Cardiac fibroblast (primary cell): ENCODE measurements around the gene TACSTD2.
"Not testable (repeated sequence)": the region's sequence is repeated elsewhere in the genome, so short reads cannot be mapped to it uniquely, and the experiment has no call there.

Source experiments
- DNase-seq, 2 donors: peaks; one replicate each; pipeline versions ENCODE4 v3.0.0 to v3.0.0-alpha.2; 2010; ENCODE audit warnings: low read depth in 2 of 2
- H3K4me3 ChIP-seq, 2 donors: replicated peaks in 1 of 2; 1 replicate in 1 of 2; 2 replicates in 1 of 2; pipeline ENCODE4 v1.5.1; 2011; ENCODE audit warnings: low read depth in 2 of 2, low read length in 2 of 2, mild to moderate bottlenecking in 2 of 2, moderate library complexity in 1 of 2
- TF ChIP-seq, protein P1 (sequence below): IDR thresholded peaks from one replicate; pipeline ENCODE4 v1.5.1; 2011; ENCODE audit warnings: low read depth, mild to moderate bottlenecking, low read length, inconsistent platforms

The TACSTD2 gene

DNA sequence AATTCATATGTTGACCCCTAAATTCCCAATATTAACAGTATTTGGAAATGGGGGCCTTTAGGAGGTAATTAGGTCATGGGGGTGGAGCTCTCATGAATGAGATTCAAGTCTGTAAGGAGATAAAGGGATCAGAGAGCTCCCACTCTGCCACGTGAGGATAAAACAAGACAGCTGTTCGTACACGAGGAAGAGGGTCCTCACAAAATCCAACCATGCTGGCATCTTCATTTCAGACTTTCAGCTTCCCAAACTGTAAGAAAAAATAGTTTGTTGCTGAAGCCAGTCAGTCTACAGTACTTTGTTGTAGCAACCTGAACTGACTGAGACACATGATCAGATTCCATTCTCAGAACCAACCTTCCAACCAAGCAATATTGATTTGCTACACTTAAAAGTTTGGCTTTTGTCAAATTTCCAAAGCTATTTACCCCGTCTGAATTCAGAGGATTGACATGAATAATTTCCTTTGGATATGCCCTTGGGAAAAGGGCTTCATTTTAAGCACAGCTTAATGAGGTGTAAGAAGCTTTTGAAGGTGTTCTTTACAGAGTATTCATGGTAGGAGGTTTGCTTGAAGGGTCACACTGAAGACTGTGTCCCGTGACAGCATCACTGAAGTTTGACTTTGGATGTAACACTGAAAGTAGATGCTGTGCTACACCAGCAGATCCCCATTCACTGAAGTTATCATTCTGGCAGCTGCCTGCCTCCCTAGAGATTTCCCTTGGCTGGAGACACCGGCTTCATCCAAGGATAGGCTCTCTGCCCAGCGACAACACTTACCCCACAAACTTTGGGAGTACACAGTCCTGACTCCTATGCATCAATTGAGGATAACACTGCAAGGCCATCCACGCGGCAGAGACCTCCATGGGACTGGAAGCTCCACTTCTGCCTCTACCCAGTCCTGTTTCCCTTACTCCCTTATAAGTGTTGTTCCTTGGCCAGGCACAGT is 25.6 kb downstream of the TACSTD2 start:
- H3K4me3 ChIP-seq, result no peak overlapping the region
- TF ChIP-seq, protein P1, sequence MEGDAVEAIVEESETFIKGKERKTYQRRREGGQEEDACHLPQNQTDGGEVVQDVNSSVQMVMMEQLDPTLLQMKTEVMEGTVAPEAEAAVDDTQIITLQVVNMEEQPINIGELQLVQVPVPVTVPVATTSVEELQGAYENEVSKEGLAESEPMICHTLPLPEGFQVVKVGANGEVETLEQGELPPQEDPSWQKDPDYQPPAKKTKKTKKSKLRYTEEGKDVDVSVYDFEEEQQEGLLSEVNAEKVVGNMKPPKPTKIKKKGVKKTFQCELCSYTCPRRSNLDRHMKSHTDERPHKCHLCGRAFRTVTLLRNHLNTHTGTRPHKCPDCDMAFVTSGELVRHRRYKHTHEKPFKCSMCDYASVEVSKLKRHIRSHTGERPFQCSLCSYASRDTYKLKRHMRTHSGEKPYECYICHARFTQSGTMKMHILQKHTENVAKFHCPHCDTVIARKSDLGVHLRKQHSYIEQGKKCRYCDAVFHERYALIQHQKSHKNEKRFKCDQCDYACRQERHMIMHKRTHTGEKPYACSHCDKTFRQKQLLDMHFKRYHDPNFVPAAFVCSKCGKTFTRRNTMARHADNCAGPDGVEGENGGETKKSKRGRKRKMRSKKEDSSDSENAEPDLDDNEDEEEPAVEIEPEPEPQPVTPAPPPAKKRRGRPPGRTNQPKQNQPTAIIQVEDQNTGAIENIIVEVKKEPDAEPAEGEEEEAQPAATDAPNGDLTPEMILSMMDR, result no peak
- DNase-seq, result no peak

DNA sequence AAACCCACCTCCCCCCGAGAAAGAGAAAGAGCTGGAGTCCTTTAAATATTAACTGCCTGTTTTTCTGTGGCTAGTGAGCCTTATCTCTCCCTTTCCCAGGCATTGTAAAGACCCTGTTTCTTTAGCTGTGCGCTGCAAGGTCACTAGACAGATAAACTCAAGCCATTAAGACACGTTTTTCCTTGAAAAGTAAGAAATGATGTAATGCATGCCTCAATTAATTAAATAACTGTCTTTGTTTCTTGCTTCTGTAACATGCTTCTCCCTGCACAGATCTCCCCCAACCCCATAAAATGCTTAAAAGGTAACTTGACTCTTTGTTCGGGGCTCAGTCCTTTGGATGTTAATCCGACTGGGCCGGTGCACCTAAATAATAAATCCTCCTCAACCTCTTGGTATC is 27.8 kb downstream of the TACSTD2 start:
- not testable (repeated sequence) for DNase-seq, H3K4me3 ChIP-seq

DNA sequence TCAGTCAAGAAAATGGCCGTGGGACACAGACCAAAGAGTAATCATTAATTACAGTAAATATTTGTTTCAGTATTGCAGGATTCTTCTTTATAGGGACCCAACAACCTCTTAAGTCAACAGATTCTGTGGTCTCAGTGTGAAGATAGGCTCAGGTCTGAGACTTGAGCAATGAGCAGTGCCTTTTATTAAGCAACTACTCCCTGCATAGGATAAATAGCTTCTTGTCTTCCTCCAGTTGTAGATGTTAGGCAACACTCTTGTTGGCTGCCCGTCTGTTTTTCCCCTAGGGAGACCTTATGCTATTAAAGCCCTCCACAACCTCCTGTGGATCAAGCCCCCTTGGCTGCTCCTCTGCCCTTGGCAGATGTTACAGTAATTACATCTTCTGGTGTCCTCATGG is 28.7 kb downstream of the TACSTD2 start:
- no peak overlapping the region for H3K4me3 ChIP-seq
- TF ChIP-seq, protein P1, result no peak
- peak; percentile 11 to 41 for DNase-seq

DNA sequence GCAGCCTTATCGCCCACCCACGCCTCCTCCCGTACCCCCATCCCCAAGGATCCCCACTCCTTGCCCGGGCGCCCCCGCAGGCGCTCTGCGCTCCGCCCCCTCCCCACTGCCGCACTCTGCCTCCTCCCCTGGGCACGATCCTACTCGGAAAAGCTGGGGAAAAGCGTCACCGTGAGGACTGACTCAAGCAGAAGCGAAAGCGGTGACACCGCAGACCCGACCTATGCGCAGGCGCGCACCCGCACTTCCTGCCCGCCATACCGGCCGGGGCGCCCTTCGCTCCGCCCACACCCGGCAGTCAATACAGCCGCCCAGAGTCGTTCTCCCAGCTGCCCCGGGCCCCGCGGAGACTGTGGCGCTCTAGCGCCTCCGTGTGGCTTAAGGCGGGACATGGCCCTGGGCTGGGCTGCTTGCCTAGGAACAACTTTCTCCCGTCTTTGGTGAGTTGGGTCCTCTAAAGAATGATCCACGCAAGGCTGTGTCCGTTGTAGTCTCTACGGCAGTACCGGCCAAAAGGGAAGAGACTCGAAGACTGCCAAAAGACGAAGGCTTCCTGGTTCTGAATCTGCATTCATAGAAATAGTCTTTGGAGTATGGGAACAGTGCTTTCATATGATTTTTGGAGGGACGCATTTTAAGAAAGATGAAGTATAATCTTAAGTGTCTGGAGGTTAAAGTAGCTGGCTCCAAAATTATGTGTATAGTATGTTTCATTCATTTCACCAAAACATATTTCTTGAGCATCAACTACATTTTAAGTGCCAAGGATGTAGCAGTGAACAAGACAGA is 30.3 kb downstream of the TACSTD2 start, which contains the start of gene OMA1:
Gene OMA1 (minus strand): TSS at position 207 of the 789 bp plus-strand sequence. CDS start 7,432 bp downstream, outside the sequence.
- DNase-seq, result peak; percentile 98 to 99
- TF ChIP-seq, protein P1, result peak; percentile 97
- peak within 1 kb of the TSS; percentile 72 to 74 for H3K4me3 ChIP-seq

DNA sequence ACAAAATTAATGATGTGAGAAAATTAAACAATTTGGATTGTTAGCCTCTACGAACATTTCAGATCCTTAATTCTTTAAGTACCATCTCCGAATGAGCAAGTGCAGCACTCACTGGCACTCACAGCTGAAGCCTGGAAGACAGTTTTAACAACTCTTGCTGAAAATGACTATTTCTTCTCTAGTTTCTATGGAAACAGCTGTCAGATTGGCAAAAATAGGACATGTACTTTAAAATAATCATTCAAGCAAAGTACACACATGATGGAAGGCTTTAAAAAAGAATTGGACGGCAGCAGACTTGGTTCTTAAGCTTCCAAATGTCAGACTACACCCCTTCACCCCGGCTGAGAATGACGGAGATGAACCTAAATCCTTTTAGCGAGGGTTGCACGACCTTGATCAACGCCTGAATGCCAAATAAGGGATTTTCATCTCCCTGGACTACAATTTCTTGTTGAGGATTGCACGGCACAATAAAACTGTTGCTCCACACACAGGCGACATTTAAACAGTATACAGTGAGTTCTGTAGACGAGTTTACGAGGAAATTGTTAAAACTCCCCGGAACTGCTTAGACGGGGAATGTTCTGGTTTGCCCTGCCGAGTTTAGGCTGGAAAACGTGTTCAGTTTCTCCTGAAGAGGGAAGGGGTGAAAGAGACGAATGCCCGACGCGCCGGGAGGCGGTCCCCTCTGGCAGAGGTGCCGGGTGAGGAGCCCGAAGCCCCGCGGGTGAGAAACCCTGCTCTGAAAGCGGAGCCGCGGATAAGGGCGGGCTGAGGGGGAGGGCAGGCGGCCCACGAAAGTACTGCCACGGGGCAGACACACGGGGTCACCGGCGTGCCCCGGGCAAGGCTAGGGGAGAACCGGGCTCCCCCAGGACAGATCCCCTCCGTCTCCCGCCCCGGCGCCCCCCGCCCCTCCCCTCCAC is 31.2 kb downstream of the TACSTD2 start:
- DNase-seq, result peak; percentile 81 to 88
- TF ChIP-seq, protein P1, result no peak
- peak overlapping the region; percentile 72 to 74 for H3K4me3 ChIP-seq

DNA sequence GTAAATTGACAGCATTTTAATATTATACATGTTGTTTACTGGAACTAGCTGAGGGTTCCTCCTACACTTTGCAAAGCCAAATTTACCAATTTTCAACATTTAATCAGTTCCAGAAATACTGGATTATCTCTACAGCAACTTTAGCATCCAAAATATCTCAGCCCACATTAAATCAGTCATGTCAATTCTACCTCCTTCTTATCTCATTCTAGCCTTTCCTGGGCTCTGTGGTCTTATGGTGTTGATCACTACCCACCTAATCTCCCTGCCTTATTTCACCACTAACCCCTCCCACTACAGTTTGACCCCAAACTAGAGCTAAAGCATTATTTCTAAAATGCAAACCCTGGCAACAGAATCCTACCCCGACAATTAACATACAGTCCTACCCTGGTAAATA is 33.8 kb downstream of the TACSTD2 start:
- TF ChIP-seq, protein P1, result no peak
- no peak overlapping the region for H3K4me3 ChIP-seq
- no peak for DNase-seq
